UCSD-AML1 (cell line): Measurements from ENCODE around the gene GPA33.
A peak's percentile ranks its signal among the peaks of the same experiment; 100 is the strongest.
"Not testable (repeated sequence)": the region's sequence is repeated elsewhere in the genome, so short reads cannot be mapped to it uniquely, and the experiment has no call there.

Experiments
- DNase-seq: peaks from one replicate; lab custom pipeline; 2025; ENCODE audit not compliant: unreplicated experiment; lab: John Stamatoyannopoulos, UW

Gene GPA33

DNA sequence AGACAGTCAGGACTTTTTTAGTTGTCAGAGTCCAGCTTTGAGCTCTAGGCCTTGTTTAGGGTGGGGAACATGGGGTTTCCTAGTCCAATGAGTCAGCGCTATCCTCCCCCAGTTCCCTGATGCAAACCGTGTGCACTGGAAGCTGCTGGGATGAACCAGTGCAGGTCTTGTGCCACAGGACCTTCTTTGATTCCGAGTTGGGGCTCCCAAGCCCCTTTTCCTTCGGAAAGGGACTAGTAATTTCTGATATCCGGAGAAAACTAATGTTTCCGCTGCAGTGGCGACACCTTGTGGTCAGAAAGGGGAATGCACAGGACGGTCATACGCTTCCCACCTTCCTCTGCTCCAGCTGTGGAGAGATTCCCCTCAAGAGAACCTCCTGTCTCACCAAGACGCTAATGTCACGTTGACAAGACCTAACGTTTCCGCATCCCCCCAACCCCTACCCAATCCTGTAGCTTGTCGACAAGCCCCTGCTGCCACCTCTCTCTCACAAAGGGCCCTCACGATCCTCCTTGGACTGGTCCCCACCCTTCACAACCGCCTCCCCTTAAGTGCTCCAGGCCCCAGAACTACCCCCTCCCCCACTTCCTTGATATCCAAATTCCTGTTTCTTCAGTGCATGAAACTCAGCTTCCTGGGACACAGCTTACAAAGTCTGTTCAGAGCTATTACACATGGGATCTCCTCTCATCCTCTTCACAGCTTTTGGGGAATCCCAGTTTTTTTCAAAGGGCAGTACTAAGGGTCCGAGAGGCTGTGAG lies 30.9 kb downstream of the GPA33 start:
- peak; percentile 74 for DNase-seq

- DNase-seq, result peak; percentile 32
These were observed 32.9 kb downstream of the GPA33 start for GRCh38 chr1:167057241-167057688.

- DNase-seq, result no peak
These were observed 33.5 kb downstream of the GPA33 start for GRCh38 chr1:167056529-167057231.

- no peak for DNase-seq
These were observed 35.1 kb downstream of the GPA33 start for GRCh38 chr1:167054946-167055630.

- DNase-seq, result peak; percentile 45
These were observed 35.6 kb downstream of the GPA33 start for GRCh38 chr1:167054531-167054930.

GRCh38 chr1:167052389-167052788 lies 37.8 kb downstream of the GPA33 start:
- no peak for DNase-seq

DNA sequence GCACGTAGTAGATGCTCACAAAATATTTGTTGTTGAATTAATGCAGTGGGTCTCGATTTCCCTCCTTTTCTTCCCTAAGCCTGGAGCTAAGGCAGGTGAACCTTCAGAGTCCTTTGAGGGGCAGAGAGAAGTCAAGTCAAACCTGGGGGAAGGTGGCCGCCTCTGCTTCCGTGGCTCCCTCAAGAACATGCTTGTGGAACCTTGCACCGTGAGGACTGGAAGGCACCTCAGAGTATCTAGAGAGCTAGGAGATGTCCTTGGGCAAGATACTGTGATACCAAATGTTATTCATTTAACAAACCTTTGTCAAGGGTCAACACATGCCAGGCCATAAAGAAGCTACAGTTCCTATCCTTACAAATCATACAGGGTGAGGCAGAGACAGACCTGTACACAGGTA lies 38.3 kb downstream of the GPA33 start:
- no peak for DNase-seq

- DNase-seq, result peak; percentile 37
These were observed 46.3 kb downstream of the GPA33 start for GRCh38 chr1:167043752-167044488.

GRCh38 chr1:167033646-167034045 lies 56.5 kb downstream of the GPA33 start:
- no peak for DNase-seq

GRCh38 chr1:167029553-167029952 lies 60.6 kb downstream of the GPA33 start:
- DNase-seq, result not testable (repeated sequence)

DNA sequence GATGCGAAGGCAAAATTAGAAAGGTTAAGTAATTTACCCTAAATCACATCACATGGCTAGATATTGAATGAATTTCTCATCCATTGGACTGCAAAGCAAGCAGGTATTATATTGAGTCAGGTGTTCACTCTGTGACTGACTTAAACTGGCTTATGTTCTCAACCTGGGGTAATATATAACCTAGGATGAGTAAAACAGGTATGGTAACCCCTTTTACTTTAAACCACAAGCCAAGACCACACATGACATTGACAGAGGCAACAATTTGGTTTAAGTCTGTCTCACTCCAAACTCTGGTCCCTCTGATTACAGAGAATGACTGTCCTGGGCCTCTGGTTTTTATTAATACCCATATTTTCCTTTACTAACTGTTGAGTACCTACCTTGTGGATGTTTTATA lies 67.8 kb downstream of the GPA33 start:
- no peak for DNase-seq

- no peak for DNase-seq
These were observed 74.0 kb downstream of the GPA33 start for GRCh38 chr1:167016100-167016750.

- no peak for DNase-seq
These were observed 76.9 kb downstream of the GPA33 start for GRCh38 chr1:167013108-167013929.

DNA sequence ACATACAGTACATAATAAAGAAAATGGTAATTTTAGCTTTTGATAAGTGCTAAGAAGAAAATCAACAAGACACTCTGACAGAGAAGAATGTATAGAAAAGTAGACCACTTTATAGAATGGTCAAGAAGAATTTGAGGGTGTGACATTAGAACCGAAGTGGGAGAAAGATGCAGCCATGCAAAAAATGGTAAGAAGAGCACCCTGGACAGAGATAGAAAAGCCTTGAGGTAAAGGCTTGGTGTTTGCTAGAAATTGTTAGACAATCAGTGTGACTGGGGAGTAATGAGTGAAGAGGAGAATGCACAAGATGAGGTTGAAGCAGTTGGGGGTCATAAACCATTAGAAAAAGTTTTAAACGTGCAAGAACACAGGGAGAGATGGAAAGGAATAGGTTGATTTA lies 77.6 kb downstream of the GPA33 start:
- DNase-seq, result no peak

GRCh38 chr1:167011560-167012191 lies 78.5 kb downstream of the GPA33 start:
- no peak for DNase-seq

DNA sequence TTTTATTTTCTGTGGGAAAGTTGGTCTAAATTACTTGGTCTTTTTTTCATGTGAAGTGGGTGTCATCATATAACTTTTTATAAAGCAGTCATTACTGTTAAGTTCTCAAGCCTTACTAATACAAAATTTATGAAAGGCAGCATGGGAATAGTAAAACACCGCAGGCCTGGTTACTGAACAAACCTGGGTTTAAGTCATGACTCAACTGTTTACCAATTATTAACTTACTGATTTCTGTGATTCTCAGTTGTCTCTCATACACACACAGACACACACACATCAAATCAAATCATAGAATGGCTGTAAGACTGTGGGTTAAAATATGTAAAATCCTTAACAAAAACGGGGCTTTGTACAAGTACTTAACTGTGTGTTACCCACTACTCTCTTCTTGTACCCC lies 86.5 kb downstream of the GPA33 start:
- DNase-seq, result no peak
